H9 (cell line): ENCODE data around the gene SPECC1. TPM values are rescaled to one million over a fixed set of nuclear protein-coding genes. Genes with fewer than 3 reads are reported as not detected.

ENCODE experiments used
- DNase-seq: peaks from one replicate; pipeline ENCODE4 v3.0.0-alpha.2; 2017
- H2AFZ ChIP-seq: one replicate; pipeline ENCODE4 v1.6.1; 2013; ENCODE audit warnings: mild to moderate bottlenecking, low read length, control low read depth, moderate library complexity
- H2AK5ac ChIP-seq: 2 replicates; pipeline ENCODE4 v1.6.1; 2013; ENCODE audit warnings: low read length, control low read depth, mixed read lengths; ENCODE audit not compliant: insufficient read length
- H2BK120ac ChIP-seq: one replicate; pipeline ENCODE4 v1.6.1; 2013; ENCODE audit warnings: low read depth, mild to moderate bottlenecking, low read length, control low read depth, inconsistent platforms; ENCODE audit not compliant: poor library complexity, severe bottlenecking
- H2BK12ac ChIP-seq: 2 replicates; pipeline ENCODE4 v1.6.1; 2013; ENCODE audit warnings: low read length, control low read depth, mixed read lengths, low read depth; ENCODE audit not compliant: insufficient read length
- H2BK15ac ChIP-seq: 2 replicates; pipeline ENCODE4 v1.6.1; 2013; ENCODE audit warnings: low read depth, low read length, control low read depth
- H2BK20ac ChIP-seq: one replicate; pipeline ENCODE4 v1.6.1; 2013; ENCODE audit warnings: low read depth, mild to moderate bottlenecking, low read length, control low read depth, inconsistent platforms; ENCODE audit not compliant: poor library complexity, severe bottlenecking
- H2BK5ac ChIP-seq: 2 replicates; pipeline ENCODE4 v1.6.1; 2013; ENCODE audit warnings: low read length, control low read depth, mixed read lengths; ENCODE audit not compliant: insufficient read length
- H3K14ac ChIP-seq: 2 replicates; pipeline ENCODE4 v1.6.1; 2013; ENCODE audit warnings: low read length, control low read depth; ENCODE audit not compliant: insufficient read depth
- H3K18ac ChIP-seq: 2 replicates; pipeline ENCODE4 v1.6.1; 2013; ENCODE audit warnings: low read depth, mild to moderate bottlenecking, mixed read lengths, low read length, control low read depth; ENCODE audit not compliant: insufficient read length
- H3K23ac ChIP-seq: 2 replicates; pipeline ENCODE4 v1.6.1; 2013; ENCODE audit warnings: low read length, control low read depth, mixed read lengths, low read depth; ENCODE audit not compliant: insufficient read length
- H3K23me2 ChIP-seq: 2 replicates; pipeline ENCODE4 v1.6.1; 2013; ENCODE audit warnings: low read depth, mild to moderate bottlenecking, mixed read lengths, low read length, control low read depth; ENCODE audit not compliant: insufficient read length, poor library complexity, severe bottlenecking
- H3K27ac ChIP-seq: 2 replicates; pipeline ENCODE4 v1.5.1; 2013; ENCODE audit warnings: low read length, control low read depth, mixed read lengths, low read depth; ENCODE audit not compliant: insufficient read length
- H3K27me3 ChIP-seq: 2 replicates; pipeline ENCODE4 v1.6.1; 2013; ENCODE audit warnings: low read length, control low read depth, inconsistent platforms; ENCODE audit not compliant: insufficient read depth
- H3K4ac ChIP-seq: 2 replicates; pipeline ENCODE4 v1.6.1; 2013; ENCODE audit warnings: low read depth, mild to moderate bottlenecking, control low read depth, inconsistent platforms, low read length, moderate library complexity
- H3K4me1 ChIP-seq: 2 replicates; pipeline ENCODE4 v1.6.1; 2013; ENCODE audit warnings: low read length, control low read depth, inconsistent platforms; ENCODE audit not compliant: insufficient read depth
- H3K4me2 ChIP-seq: 2 replicates; pipeline ENCODE4 v1.6.1; 2013; ENCODE audit warnings: low read length, control low read depth, mixed read lengths; ENCODE audit not compliant: insufficient read length, insufficient read depth
- H3K56ac ChIP-seq: 2 replicates; pipeline ENCODE4 v1.6.1; 2013; ENCODE audit warnings: low read depth, mild to moderate bottlenecking, mixed read lengths, low read length, control low read depth; ENCODE audit not compliant: insufficient read length
- H3K79me1 ChIP-seq: 2 replicates; pipeline ENCODE4 v1.6.1; 2013; ENCODE audit warnings: low read depth, mild to moderate bottlenecking, moderate library complexity, low read length, control low read depth, inconsistent platforms; ENCODE audit not compliant: insufficient read depth, poor library complexity, severe bottlenecking
- H3K79me2 ChIP-seq: 2 replicates; pipeline ENCODE4 v1.6.1; 2013; ENCODE audit warnings: low read length, control low read depth, inconsistent platforms; ENCODE audit not compliant: insufficient read depth
- H3K9ac ChIP-seq: 2 replicates; pipeline ENCODE4 v1.6.1; 2013; ENCODE audit warnings: low read length, control low read depth, mixed read lengths; ENCODE audit not compliant: insufficient read length; ENCODE audit errors: extremely low read depth
- H3K9me3 ChIP-seq: one replicate; pipeline ENCODE4 v1.6.1; 2013; ENCODE audit warnings: low read depth, low read length, inconsistent platforms; ENCODE audit not compliant: control insufficient read depth
- H3T11ph ChIP-seq: one replicate; pipeline ENCODE4 v1.6.1; 2013; ENCODE audit warnings: mild to moderate bottlenecking, low read length, control low read depth, inconsistent platforms
- H4K20me1 ChIP-seq: one replicate; pipeline ENCODE4 v1.6.1; 2013; ENCODE audit not compliant: control insufficient read depth, insufficient read length, insufficient read depth
- H4K5ac ChIP-seq: 2 replicates; pipeline ENCODE4 v1.6.1; 2013; ENCODE audit warnings: low read depth, mild to moderate bottlenecking, mixed read lengths, low read length, control low read depth; ENCODE audit not compliant: insufficient read length
- H4K8ac ChIP-seq: replicated peaks from 2 replicates; pipeline ENCODE4 v1.6.1; 2013; ENCODE audit warnings: low read length, control low read depth, mixed read lengths, low read depth; ENCODE audit not compliant: insufficient read length
- H4K91ac ChIP-seq: 2 replicates; pipeline ENCODE4 v1.6.1; 2013; ENCODE audit warnings: low read depth, mild to moderate bottlenecking, moderate library complexity, mixed read lengths, low read length, control low read depth; ENCODE audit not compliant: insufficient read length
- H3K27ac Mint-ChIP-seq, 3 experiments: 2 replicates in 2 of 3; 3 replicates in 1 of 3; pipeline ENCODE4 v1.8.0; 2020 to 2021; ENCODE audit warnings: mixed read lengths in 3 of 3, mild to moderate bottlenecking in 1 of 3, moderate library complexity in 1 of 3
- H3K27me3 Mint-ChIP-seq: 2 replicates; pipeline ENCODE4 v1.8.0; 2021; ENCODE audit warnings: low read depth, mild to moderate bottlenecking, moderate library complexity, mixed read lengths
- H3K36me3 Mint-ChIP-seq, 3 experiments: 2 replicates in 2 of 3; 3 replicates in 1 of 3; pipeline ENCODE4 v1.8.0; 2020 to 2021; ENCODE audit warnings: low read depth in 3 of 3, mixed read lengths in 3 of 3; ENCODE audit not compliant: insufficient read depth in 1 of 3
- H3K4me1 Mint-ChIP-seq, 2 experiments: 2 replicates each; pipeline ENCODE4 v1.8.0; 2020; ENCODE audit warnings: mixed read lengths in 2 of 2
- H3K4me3 Mint-ChIP-seq, 2 experiments: 2 replicates in 1 of 2; 3 replicates in 1 of 2; pipeline ENCODE4 v1.8.0; 2020 to 2021; ENCODE audit warnings: mild to moderate bottlenecking in 2 of 2, mixed read lengths in 2 of 2, moderate library complexity in 1 of 2
- H3K9me3 Mint-ChIP-seq, 2 experiments: 2 replicates in 1 of 2; 3 replicates in 1 of 2; pipeline ENCODE4 v1.8.0; 2020; ENCODE audit warnings: mild to moderate bottlenecking in 2 of 2, mixed read lengths in 2 of 2, moderate library complexity in 1 of 2
- CTCF ChIP-seq: fragments of 200-600 bp; sonication (generic); conservative IDR thresholded peaks from 3 replicates; pipeline ENCODE4 v1.8.0; 2021; ENCODE audit warnings: antibody characterized with exemption, mild to moderate bottlenecking
- WGBS: extraction: QIAGEN DNeasy Blood & Tissue Kit; methylation state at CpG from one replicate; pipeline ENCODE4 v1.1.7; 2013; ENCODE audit warnings: missing lambda C conversion rate, low lambda C conversion rate, mixed read lengths; ENCODE audit not compliant: insufficient read length; ENCODE audit errors: extremely low coverage; 5-methylcytosine and 5-hydroxymethylcytosine counted together
- total RNA-seq: library from RNA; stranded (reverse); gene quantifications from 2 replicates; pipeline ENCODE4 v1.2.1, GENCODE V29; 2021

Gene SPECC1
- total RNA-seq, 1 experiment from 2014 or later = 65.7 TPM

- Histone ChIP-seq H2AFZ (no peak overlapping the region), H4K8ac (no peak overlapping the region), H2AK5ac (no peak overlapping the region), H3K79me2 (no peaks in the 10 kb centered on the region), H3K56ac (no peak overlapping the region), H4K5ac (no peak overlapping the region), H3K9ac (no peak overlapping the region), H3T11ph (no peak overlapping the region), H3K27ac (no peak overlapping the region), H3K27me3 (no peaks in the 10 kb centered on the region), H3K23me2 (no peaks in the 10 kb centered on the region), H3K18ac (peak overlapping the region; percentile 58), H4K91ac (no peak overlapping the region), H2BK5ac (no peak overlapping the region), H3K4me2 (no peak overlapping the region), H2BK15ac (no peak overlapping the region), H3K9me3 (no peaks in the 10 kb centered on the region), H4K20me1 (no peaks in the 10 kb centered on the region), H2BK120ac (no peak overlapping the region), H3K4ac (no peak overlapping the region), H2BK12ac (no peak overlapping the region), H3K4me1 (peaks cover 2% of the 10 kb centered on the region), H3K23ac (no peak overlapping the region), H3K79me1 (no peaks in the 10 kb centered on the region), H2BK20ac (no peak overlapping the region), H3K14ac (peak overlapping the region; percentile 76)
- Mint-ChIP-seq H3K4me3 (no peak overlapping the region), H3K27ac (no peak overlapping the region; a peak in 1 of 7 replicates), H3K4me1 (peaks cover 10 to 11% of the 10 kb centered on the region in 2 experiments), H3K27me3 (no peaks in the 10 kb centered on the region), H3K36me3 (no peaks in the 10 kb centered on the region; a peak in 1 of 7 replicates), H3K9me3 (no peaks in the 10 kb centered on the region; a peak in 2 of 5 replicates)
- TF ChIP-seq CTCF = no peak
- DNase-seq = peak; percentile 64
- no CpG with 5 or more reads among the region's 8 CpGs for WGBS
Measured at GRCh38 chr17:20046629-20047028, 37.5 kb downstream of the SPECC1 start.
